ENCODE data around the gene RASD1. TPM values are rescaled to one million over a fixed set of nuclear protein-coding genes. Genes with fewer than 3 reads are reported as not detected.

The RASD1 gene
- total RNA-seq, 4 donors from 2014 or later: 1.1 to 8.4 (median 4.3) TPM

DNA sequence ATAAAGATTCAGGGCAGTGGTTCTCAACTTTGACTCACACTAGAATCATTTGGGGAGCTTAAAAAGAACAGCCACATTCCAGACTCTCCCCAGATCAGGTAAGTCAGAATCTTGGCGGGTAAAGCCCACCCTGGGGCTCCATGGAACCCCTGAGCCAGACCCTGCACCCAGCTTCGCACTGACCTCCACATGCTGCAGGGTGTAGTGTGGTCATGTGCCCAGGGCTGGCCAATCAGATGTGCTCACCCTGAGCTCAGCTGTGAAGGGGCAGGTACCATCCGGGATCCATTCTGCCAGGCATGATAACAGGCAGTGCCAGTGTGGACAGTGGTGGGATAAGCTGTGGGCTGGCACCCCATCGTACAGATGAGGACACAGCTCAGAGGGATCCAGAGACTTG, 47.5 kb downstream of the RASD1 start:
- 76% methylated on average over 2 to 3 of the region's 4 CpGs for WGBS, 2 donors
- Histone ChIP-seq H3K27ac (no peak overlapping the region), H3K4me3 (no peak overlapping the region), H3K36me3 (no peaks in the 10 kb centered on the region), H3K4me1 (peaks cover 0 to 4% (median 0%) of the 10 kb centered on the region in 3 donors), H3K27me3 (peaks cover 0 to 14% (median 0%) of the 10 kb centered on the region in 4 donors), H3K9me3 (no peaks in the 10 kb centered on the region)
- TF ChIP-seq, protein P1, sequence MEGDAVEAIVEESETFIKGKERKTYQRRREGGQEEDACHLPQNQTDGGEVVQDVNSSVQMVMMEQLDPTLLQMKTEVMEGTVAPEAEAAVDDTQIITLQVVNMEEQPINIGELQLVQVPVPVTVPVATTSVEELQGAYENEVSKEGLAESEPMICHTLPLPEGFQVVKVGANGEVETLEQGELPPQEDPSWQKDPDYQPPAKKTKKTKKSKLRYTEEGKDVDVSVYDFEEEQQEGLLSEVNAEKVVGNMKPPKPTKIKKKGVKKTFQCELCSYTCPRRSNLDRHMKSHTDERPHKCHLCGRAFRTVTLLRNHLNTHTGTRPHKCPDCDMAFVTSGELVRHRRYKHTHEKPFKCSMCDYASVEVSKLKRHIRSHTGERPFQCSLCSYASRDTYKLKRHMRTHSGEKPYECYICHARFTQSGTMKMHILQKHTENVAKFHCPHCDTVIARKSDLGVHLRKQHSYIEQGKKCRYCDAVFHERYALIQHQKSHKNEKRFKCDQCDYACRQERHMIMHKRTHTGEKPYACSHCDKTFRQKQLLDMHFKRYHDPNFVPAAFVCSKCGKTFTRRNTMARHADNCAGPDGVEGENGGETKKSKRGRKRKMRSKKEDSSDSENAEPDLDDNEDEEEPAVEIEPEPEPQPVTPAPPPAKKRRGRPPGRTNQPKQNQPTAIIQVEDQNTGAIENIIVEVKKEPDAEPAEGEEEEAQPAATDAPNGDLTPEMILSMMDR (IDR thresholded peaks at IDR 0.05): no peak
- intact Hi-C loops (cut with DNase I): no loop called here
- no peak for DNase-seq

DNA sequence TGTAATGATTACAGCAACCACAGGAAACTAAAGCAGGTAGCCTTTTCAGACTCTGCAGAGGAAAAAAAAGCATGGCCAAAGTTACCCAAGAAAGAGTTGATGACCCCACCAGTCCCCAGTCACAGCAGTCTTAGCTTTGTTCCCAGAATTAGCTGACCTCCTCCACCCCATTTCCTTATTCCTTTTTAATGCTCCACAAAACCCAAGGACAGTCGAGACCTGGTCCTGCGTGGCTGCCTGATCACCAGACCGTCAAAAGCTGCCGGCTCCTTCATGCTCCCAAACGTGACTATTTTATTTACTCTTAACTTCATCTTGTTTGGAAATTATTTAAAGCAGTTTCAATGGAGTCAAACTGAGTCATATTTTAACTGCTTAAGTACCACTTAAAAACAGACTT, 48.1 kb downstream of the RASD1 start:
- peaks cover 0 to 14% (median 0%) of the 10 kb centered on the region in 4 donors for H3K27me3 ChIP-seq
- H3K4me1 ChIP-seq: peaks cover 0 to 4% (median 0%) of the 10 kb centered on the region in 3 donors
- no peak overlapping the region for H3K27ac ChIP-seq
- TF ChIP-seq, protein P1 (IDR thresholded peaks at IDR 0.05): no peak
- no peak for TF ChIP-seq POLR2A (IDR thresholded peaks at IDR 0.05)
- intact Hi-C loops (cut with DNase I): no loop called here
- no peaks in the 10 kb centered on the region for H3K36me3 ChIP-seq
- no peaks in the 10 kb centered on the region for H3K9me3 ChIP-seq
- DNase-seq: no peak
- no peak overlapping the region for H3K4me3 ChIP-seq
- WGBS, 2 donors: 40 to 47% methylated on average over 5 of the region's 5 CpGs

DNA sequence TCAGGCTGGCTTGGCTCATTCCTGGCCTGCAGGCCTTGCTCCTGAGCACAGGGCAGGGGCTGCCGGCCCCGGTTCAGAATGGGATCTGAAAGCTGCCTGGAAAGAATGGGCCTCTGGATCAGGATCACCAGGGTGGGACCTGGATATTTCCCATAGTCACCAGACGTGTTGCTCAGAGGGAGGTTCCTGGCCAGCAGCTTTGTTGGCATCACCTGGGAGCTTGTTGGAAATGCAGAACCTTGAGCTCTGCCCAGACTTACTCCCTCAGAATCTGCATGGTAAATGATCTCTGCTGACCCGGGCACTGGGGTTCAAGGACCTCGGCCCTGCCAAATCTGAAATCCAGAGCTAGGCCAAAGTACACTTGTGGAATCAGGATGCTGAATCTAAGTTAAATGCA, 48.9 kb downstream of the RASD1 start:
- DNase-seq: no peak
- WGBS, 2 donors: 85% methylated on average over 5 of the region's 5 CpGs; no CpG with 5 or more reads in 1 of the 2 donors

DNA sequence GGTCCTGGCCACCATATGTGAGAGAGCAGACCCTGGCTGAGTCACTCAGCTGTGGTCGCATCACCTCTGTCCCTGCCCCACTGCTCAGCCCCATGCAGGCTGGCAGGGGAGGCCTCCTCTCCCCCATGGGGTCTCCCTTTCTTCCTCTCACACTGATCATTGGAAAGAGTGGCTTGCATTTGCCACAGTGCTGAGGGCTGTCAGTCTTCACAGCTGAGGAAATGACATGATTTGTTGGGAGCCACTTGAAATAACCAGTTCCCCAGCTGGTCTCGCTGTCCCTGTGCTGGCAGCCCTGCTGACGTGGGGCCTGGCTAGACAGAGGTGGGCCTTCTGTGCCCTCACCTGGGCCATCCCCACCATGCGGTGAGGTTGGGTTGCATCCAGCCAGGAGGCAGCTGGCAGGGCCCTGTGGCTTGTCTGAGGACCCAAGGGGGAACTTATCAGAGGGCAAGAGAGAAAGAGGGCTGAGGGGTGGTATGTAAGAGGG, 49.5 kb downstream of the RASD1 start:
- H3K4me3 ChIP-seq: no peak overlapping the region
- no peak for DNase-seq
- intact Hi-C loops (cut with DNase I): no loop called here
- TF ChIP-seq, protein P1 (IDR thresholded peaks at IDR 0.05): no peak
- TF ChIP-seq POLR2A (IDR thresholded peaks at IDR 0.05): no peak
- no peaks in the 10 kb centered on the region for H3K9me3 ChIP-seq
- peaks cover 0 to 4% (median 0%) of the 10 kb centered on the region in 3 donors for H3K4me1 ChIP-seq
- peaks cover 0 to 14% (median 0%) of the 10 kb centered on the region in 4 donors for H3K27me3 ChIP-seq
- H3K27ac ChIP-seq: peak overlapping the region in 2 of 4 donors; percentile 17 to 33
- 80% methylated on average over 1 of the region's 4 CpGs; no CpG with 5 or more reads in 1 of the 2 donors for WGBS, 2 donors
- no peaks in the 10 kb centered on the region for H3K36me3 ChIP-seq

More for the DNA sequence above, 48.9 kb downstream of the RASD1 start:
- TF ChIP-seq, protein P1 (IDR thresholded peaks at IDR 0.05): no peak
- peaks cover 0 to 4% (median 0%) of the 10 kb centered on the region in 3 donors for H3K4me1 ChIP-seq
- H3K36me3 ChIP-seq: no peaks in the 10 kb centered on the region
- no peaks in the 10 kb centered on the region for H3K9me3 ChIP-seq
- no peak overlapping the region for H3K4me3 ChIP-seq
- H3K27me3 ChIP-seq: peaks cover 0 to 14% (median 0%) of the 10 kb centered on the region in 4 donors
- no peak overlapping the region for H3K27ac ChIP-seq
- intact Hi-C loops (cut with DNase I): no loop called here

DNA sequence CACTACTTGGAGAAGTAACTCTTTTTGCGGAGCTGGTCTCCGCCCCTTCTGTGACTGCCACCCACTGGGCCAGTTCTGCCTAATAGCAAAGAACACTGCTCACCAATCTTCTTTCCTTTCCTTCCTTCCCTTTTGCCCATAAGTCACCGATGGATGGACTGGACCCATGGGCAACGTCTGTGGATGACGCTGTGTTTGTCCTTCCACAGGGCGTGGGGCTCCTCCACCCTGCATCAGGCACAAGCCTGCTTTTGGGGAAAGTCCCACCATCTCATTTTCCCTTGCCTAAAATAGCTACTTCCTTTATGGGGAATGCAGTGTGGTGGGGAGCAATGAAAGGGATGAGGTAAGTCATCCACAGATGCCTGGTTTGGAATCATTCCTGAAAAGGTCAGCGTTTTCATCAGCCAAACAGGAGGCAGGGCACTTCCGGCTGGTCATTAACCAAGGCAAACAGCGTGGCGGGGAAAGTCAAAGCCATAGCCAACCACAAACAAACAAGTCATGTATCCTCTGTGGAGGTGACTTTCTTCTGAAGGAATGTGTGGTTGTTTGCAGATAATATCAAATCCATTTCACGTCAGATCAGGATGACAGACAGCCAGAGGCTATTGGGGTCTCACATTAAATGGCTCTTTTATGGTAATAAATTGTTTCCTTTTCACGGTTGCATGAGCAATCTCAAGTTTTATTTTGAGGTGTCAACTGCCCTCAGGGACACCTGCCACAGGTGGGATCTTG, 50.1 kb downstream of the RASD1 start:
- no peaks in the 10 kb centered on the region for H3K36me3 ChIP-seq
- no peaks in the 10 kb centered on the region for H3K9me3 ChIP-seq
- 26 to 68% methylated on average over 11 to 12 of the region's 12 CpGs for WGBS, 2 donors
- intact Hi-C loops (cut with DNase I): no loop called here
- H3K27ac ChIP-seq: peak overlapping the region in 2 of 4 donors; percentile 17 to 33
- no peak overlapping the region for H3K4me3 ChIP-seq
- peaks cover 0 to 4% (median 0%) of the 10 kb centered on the region in 3 donors for H3K4me1 ChIP-seq
- DNase-seq: no peak
- H3K27me3 ChIP-seq: peaks cover 0 to 14% (median 0%) of the 10 kb centered on the region in 4 donors
- TF ChIP-seq POLR2A (IDR thresholded peaks at IDR 0.05): no peak
- TF ChIP-seq, protein P1 (IDR thresholded peaks at IDR 0.05): no peak
